ENCODE data around the gene KLF7. TPM values are rescaled to one million over a fixed set of nuclear protein-coding genes. Genes with fewer than 3 reads are reported as not detected.

Gene KLF7
- total and polyA plus RNA-seq, 4 donors = 1.9 to 11.5 (median 4.5) TPM

DNA sequence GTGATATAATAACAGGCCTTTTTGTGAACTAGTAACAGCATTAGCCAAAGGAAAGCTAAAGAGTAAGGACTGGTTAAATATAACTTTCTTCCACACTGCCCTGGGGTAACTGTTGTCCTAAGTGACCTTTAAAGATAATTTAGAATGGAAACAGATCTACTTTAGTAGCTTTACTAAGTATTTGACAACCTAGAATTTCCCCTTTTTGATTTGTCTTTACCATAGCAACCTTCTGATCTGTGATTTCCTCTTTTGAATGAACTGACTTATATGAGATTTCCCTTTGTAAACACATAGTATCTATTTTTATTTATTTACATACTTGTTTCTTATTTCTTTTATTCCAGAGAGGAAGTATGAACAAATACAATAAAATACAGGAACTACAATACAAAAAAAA is 10.5 kb upstream of the KLF7 start:
- H3K27me3 ChIP-seq (ENCODE audit: control insufficient read depth in 4 of 4, insufficient read depth in 4 of 4, low read length in 3 of 4) = no peaks in the 10 kb centered on the region
- H3K9me3 ChIP-seq (ENCODE audit: control insufficient read depth in 4 of 4, low read length in 3 of 4) = no peaks in the 10 kb centered on the region
- H3K4me3 ChIP-seq (ENCODE audit: low read depth in 1 of 3, low read length in 3 of 3) = no peak overlapping the region
- no peak for DNase-seq (ENCODE audit: low spot score)
- no peaks in the 10 kb centered on the region for H3K36me3 ChIP-seq (ENCODE audit: control insufficient read depth in 4 of 4, insufficient read depth in 3 of 4, low read depth in 1 of 4, low read length in 3 of 4)
- no peak overlapping the region for H3K27ac ChIP-seq (ENCODE audit: low read depth in 1 of 2, low read length in 2 of 2)
- TF ChIP-seq, protein P1, sequence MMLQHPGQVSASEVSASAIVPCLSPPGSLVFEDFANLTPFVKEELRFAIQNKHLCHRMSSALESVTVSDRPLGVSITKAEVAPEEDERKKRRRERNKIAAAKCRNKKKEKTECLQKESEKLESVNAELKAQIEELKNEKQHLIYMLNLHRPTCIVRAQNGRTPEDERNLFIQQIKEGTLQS (IDR thresholded peaks at IDR 0.05) = no peak
- TF ChIP-seq RXRA (IDR thresholded peaks at IDR 0.05) = no peak
- no peak for TF ChIP-seq JUND (IDR thresholded peaks at IDR 0.05)
- TF ChIP-seq HNF4G (IDR thresholded peaks at IDR 0.05) = no peak
- no peak for TF ChIP-seq FOXA1 (IDR thresholded peaks at IDR 0.05)
- TF ChIP-seq SP1 (IDR thresholded peaks at IDR 0.05) = no peak
- TF ChIP-seq EGR1 (IDR thresholded peaks at IDR 0.05; ENCODE audit: low read depth in 2 of 2) = no peak
- TF ChIP-seq HNF4A (conservative IDR thresholded peaks at IDR 0.05) = no peak
- no peaks in the 10 kb centered on the region for H3K4me1 ChIP-seq (ENCODE audit: control insufficient read depth in 4 of 4, insufficient read depth in 4 of 4, low read length in 3 of 4)
- H3K9ac ChIP-seq (ENCODE audit: low read depth in 1 of 2, low read length in 2 of 2) = no peak overlapping the region

DNA sequence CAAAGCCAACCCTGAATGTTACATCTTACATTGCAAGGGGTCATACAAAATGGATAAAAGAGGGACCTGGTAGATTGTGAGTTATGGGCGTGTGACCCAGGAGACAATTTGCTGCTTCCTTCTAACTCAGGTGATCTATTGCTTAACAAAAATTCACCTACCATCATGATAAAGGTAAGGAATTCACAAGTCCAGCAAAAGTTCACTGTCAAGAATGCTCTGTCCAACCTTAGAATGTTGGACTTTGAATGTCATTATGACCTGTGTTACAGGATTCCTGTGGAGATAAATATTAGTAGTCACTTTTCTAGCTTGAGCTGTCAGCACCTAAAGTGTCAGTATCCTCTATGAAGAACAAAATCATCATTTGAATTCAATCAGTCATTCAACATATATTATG is 7.9 kb upstream of the KLF7 start:
- Histone ChIP-seq H3K9me3 (ENCODE audit: control insufficient read depth in 4 of 4, low read length in 3 of 4) (no peaks in the 10 kb centered on the region), H3K36me3 (ENCODE audit: control insufficient read depth in 4 of 4, insufficient read depth in 3 of 4, low read depth in 1 of 4, low read length in 3 of 4) (no peaks in the 10 kb centered on the region), H3K27me3 (ENCODE audit: control insufficient read depth in 4 of 4, insufficient read depth in 4 of 4, low read length in 3 of 4) (no peaks in the 10 kb centered on the region), H3K4me3 (ENCODE audit: low read depth in 1 of 3, low read length in 3 of 3) (no peak overlapping the region), H3K9ac (ENCODE audit: low read depth in 1 of 2, low read length in 2 of 2) (no peak overlapping the region), H3K27ac (ENCODE audit: low read depth in 1 of 2, low read length in 2 of 2) (no peak overlapping the region), H3K4me1 (ENCODE audit: control insufficient read depth in 4 of 4, insufficient read depth in 4 of 4, low read length in 3 of 4) (no peaks in the 10 kb centered on the region)
- TF ChIP-seq, protein P2, sequence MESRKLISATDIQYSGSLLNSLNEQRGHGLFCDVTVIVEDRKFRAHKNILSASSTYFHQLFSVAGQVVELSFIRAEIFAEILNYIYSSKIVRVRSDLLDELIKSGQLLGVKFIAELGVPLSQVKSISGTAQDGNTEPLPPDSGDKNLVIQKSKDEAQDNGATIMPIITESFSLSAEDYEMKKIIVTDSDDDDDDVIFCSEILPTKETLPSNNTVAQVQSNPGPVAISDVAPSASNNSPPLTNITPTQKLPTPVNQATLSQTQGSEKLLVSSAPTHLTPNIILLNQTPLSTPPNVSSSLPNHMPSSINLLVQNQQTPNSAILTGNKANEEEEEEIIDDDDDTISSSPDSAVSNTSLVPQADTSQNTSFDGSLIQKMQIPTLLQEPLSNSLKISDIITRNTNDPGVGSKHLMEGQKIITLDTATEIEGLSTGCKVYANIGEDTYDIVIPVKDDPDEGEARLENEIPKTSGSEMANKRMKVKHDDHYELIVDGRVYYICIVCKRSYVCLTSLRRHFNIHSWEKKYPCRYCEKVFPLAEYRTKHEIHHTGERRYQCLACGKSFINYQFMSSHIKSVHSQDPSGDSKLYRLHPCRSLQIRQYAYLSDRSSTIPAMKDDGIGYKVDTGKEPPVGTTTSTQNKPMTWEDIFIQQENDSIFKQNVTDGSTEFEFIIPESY (IDR thresholded peaks at IDR 0.05) = no peak
- TF ChIP-seq EGR1 (IDR thresholded peaks at IDR 0.05; ENCODE audit: low read depth in 2 of 2) = no peak
- no peak for TF ChIP-seq JUND (IDR thresholded peaks at IDR 0.05)
- TF ChIP-seq YY1 (IDR thresholded peaks at IDR 0.05) = no peak
- TF ChIP-seq RAD21 (IDR thresholded peaks at IDR 0.05) = no peak
- TF ChIP-seq FOXA2 (IDR thresholded peaks at IDR 0.05) = no peak
- TF ChIP-seq, protein P3, sequence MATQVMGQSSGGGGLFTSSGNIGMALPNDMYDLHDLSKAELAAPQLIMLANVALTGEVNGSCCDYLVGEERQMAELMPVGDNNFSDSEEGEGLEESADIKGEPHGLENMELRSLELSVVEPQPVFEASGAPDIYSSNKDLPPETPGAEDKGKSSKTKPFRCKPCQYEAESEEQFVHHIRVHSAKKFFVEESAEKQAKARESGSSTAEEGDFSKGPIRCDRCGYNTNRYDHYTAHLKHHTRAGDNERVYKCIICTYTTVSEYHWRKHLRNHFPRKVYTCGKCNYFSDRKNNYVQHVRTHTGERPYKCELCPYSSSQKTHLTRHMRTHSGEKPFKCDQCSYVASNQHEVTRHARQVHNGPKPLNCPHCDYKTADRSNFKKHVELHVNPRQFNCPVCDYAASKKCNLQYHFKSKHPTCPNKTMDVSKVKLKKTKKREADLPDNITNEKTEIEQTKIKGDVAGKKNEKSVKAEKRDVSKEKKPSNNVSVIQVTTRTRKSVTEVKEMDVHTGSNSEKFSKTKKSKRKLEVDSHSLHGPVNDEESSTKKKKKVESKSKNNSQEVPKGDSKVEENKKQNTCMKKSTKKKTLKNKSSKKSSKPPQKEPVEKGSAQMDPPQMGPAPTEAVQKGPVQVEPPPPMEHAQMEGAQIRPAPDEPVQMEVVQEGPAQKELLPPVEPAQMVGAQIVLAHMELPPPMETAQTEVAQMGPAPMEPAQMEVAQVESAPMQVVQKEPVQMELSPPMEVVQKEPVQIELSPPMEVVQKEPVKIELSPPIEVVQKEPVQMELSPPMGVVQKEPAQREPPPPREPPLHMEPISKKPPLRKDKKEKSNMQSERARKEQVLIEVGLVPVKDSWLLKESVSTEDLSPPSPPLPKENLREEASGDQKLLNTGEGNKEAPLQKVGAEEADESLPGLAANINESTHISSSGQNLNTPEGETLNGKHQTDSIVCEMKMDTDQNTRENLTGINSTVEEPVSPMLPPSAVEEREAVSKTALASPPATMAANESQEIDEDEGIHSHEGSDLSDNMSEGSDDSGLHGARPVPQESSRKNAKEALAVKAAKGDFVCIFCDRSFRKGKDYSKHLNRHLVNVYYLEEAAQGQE (IDR thresholded peaks at IDR 0.05) = no peak
- TF ChIP-seq RXRA (IDR thresholded peaks at IDR 0.05) = no peak
- TF ChIP-seq, protein P1 (IDR thresholded peaks at IDR 0.05) = no peak
- TF ChIP-seq HNF4G (IDR thresholded peaks at IDR 0.05) = no peak
- TF ChIP-seq NR2F2 (IDR thresholded peaks at IDR 0.05) = no peak
- TF ChIP-seq, protein P4, sequence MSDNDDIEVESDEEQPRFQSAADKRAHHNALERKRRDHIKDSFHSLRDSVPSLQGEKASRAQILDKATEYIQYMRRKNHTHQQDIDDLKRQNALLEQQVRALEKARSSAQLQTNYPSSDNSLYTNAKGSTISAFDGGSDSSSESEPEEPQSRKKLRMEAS (IDR thresholded peaks at IDR 0.05) = no peak
- TF ChIP-seq FOXA1 (IDR thresholded peaks at IDR 0.05) = no peak
- TF ChIP-seq, protein P5, sequence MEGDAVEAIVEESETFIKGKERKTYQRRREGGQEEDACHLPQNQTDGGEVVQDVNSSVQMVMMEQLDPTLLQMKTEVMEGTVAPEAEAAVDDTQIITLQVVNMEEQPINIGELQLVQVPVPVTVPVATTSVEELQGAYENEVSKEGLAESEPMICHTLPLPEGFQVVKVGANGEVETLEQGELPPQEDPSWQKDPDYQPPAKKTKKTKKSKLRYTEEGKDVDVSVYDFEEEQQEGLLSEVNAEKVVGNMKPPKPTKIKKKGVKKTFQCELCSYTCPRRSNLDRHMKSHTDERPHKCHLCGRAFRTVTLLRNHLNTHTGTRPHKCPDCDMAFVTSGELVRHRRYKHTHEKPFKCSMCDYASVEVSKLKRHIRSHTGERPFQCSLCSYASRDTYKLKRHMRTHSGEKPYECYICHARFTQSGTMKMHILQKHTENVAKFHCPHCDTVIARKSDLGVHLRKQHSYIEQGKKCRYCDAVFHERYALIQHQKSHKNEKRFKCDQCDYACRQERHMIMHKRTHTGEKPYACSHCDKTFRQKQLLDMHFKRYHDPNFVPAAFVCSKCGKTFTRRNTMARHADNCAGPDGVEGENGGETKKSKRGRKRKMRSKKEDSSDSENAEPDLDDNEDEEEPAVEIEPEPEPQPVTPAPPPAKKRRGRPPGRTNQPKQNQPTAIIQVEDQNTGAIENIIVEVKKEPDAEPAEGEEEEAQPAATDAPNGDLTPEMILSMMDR (IDR thresholded peaks at IDR 0.05; ENCODE audit: low read depth, low read length, missing input control) = no peak
- TF ChIP-seq SP1 (IDR thresholded peaks at IDR 0.05) = no peak
- no peak for TF ChIP-seq TAF1 (conservative IDR thresholded peaks at IDR 0.05)
- TF ChIP-seq HNF4A (conservative IDR thresholded peaks at IDR 0.05) = no peak
- DNase-seq (ENCODE audit: low spot score) = no peak
- WGBS = 87% methylated on average over 1 of the region's 1 CpG

Data from liver (tissue), 9 donors.